SK-N-SH treated with all-trans-retinoic acid at 6 μM for 48 hours (cell line): ENCODE measurements around the gene SCAMP3.

Experiments
- ATAC-seq: fragments of 200-7000 bp; cut with Tn5 transposase; 3 replicates; pipeline ENCODE4 v1.9.1; 2020; ENCODE audit warnings: mild to moderate bottlenecking, moderate library complexity
- ARNTL ChIP-seq: fragments of 450-650 bp; formaldehyde crosslinking; IDR thresholded peaks from 2 replicates; pipeline ENCODE4 v1.5.0; 2020; ENCODE audit warnings: low read depth, mild to moderate bottlenecking, moderate library complexity, borderline replicate concordance
- BACH2 ChIP-seq: fragments of 250-450 bp; sonication (Bioruptor Pico); IDR thresholded peaks from 2 replicates; pipeline ENCODE4 v1.9.0; 2021; ENCODE audit warnings: mild to moderate bottlenecking, borderline replicate concordance
- CREB5 ChIP-seq: fragments of 250-450 bp; sonication (Bioruptor Pico); IDR thresholded peaks from 2 replicates; pipeline ENCODE4 v1.5.1; 2020; ENCODE audit warnings: low read depth, mild to moderate bottlenecking, moderate library complexity
- CSDC2 ChIP-seq: fragments of 250-450 bp; sonication (Bioruptor Pico); IDR thresholded peaks from 2 replicates; pipeline ENCODE4 v1.5.0; 2020; ENCODE audit warnings: mild to moderate bottlenecking, moderate library complexity
- CSRNP3 ChIP-seq: fragments of 250-450 bp; sonication (Bioruptor Pico); IDR thresholded peaks from 2 replicates; pipeline ENCODE4 v1.5.1; 2021; ENCODE audit warnings: mild to moderate bottlenecking, moderate library complexity
- ESRRG ChIP-seq: fragments of 250-450 bp; sonication (Bioruptor Pico); IDR thresholded peaks from 2 replicates; pipeline ENCODE4 v1.6.1; 2021; ENCODE audit warnings: mild to moderate bottlenecking
- GLIS3 ChIP-seq: fragments of 250-450 bp; sonication (Bioruptor Pico); IDR thresholded peaks from 2 replicates; pipeline ENCODE4 v1.5.0; 2020; ENCODE audit warnings: mild to moderate bottlenecking, moderate library complexity
- OSR1 ChIP-seq: fragments of 250-450 bp; sonication (Bioruptor Pico); IDR thresholded peaks from 2 replicates; pipeline ENCODE4 v1.8.0; 2022; ENCODE audit warnings: moderate library complexity, mild to moderate bottlenecking, inconsistent platforms
- PATZ1 ChIP-seq: fragments of 250-450 bp; sonication (Bioruptor Pico); IDR thresholded peaks from 2 replicates; pipeline ENCODE4 v1.8.0; 2020; ENCODE audit warnings: mild to moderate bottlenecking, moderate library complexity, borderline replicate concordance
- POU6F1 ChIP-seq: fragments of 250-450 bp; sonication (Bioruptor Pico); IDR thresholded peaks from 2 replicates; pipeline ENCODE4 v1.8.0; 2021; ENCODE audit warnings: low read depth, mild to moderate bottlenecking, moderate library complexity, borderline replicate concordance
- PPARA ChIP-seq: fragments of 250-450 bp; sonication (Bioruptor Pico); IDR thresholded peaks from 2 replicates; pipeline ENCODE4 v1.5.0; 2020; ENCODE audit warnings: mild to moderate bottlenecking, borderline replicate concordance
- RARB ChIP-seq: fragments of 250-450 bp; sonication (Bioruptor Pico); IDR thresholded peaks from 2 replicates; pipeline ENCODE4 v1.8.0; 2021; ENCODE audit warnings: mild to moderate bottlenecking, moderate library complexity
- SNAI2 ChIP-seq: fragments of 250-450 bp; sonication (Bioruptor Pico); IDR thresholded peaks from 2 replicates; pipeline ENCODE4 v1.5.0; 2020; ENCODE audit warnings: mild to moderate bottlenecking, moderate library complexity
- TCF4 ChIP-seq: fragments of 250-450 bp; sonication (Bioruptor Pico); IDR thresholded peaks from 2 replicates; pipeline ENCODE4 v1.8.0; 2021; ENCODE audit warnings: mild to moderate bottlenecking, moderate library complexity, borderline replicate concordance
- TOX ChIP-seq: fragments of 250-450 bp; sonication (Bioruptor Pico); IDR thresholded peaks from 2 replicates; pipeline ENCODE4 v1.8.0; 2021; ENCODE audit warnings: mild to moderate bottlenecking, moderate library complexity, borderline replicate concordance
- TSHZ2 ChIP-seq: fragments of 250-450 bp; sonication (Bioruptor Pico); IDR thresholded peaks from 2 replicates; pipeline ENCODE4 v1.5.0; 2020; ENCODE audit warnings: mild to moderate bottlenecking, moderate library complexity
- ZC3H10 ChIP-seq: fragments of 250-450 bp; sonication (Bioruptor Pico); IDR thresholded peaks from 2 replicates; pipeline ENCODE4 v1.5.1; 2021; ENCODE audit warnings: mild to moderate bottlenecking, moderate library complexity
- ZFP3 ChIP-seq: fragments of 250-450 bp; sonication (Bioruptor Pico); IDR thresholded peaks from 2 replicates; pipeline ENCODE4 v1.5.0; 2020; ENCODE audit warnings: mild to moderate bottlenecking, moderate library complexity
- ZFP30 ChIP-seq: fragments of 450-650 bp; formaldehyde crosslinking; IDR thresholded peaks from 2 replicates; pipeline ENCODE4 v1.5.0; 2022; ENCODE audit warnings: mild to moderate bottlenecking, moderate library complexity
- ZNF565 ChIP-seq: fragments of 450-650 bp; formaldehyde crosslinking; conservative IDR thresholded peaks from 2 replicates; pipeline ENCODE4 v1.5.0; 2020; ENCODE audit warnings: low read depth, mild to moderate bottlenecking, moderate library complexity
- ZNF8 ChIP-seq: fragments of 450-650 bp; formaldehyde crosslinking; IDR thresholded peaks from 2 replicates; pipeline ENCODE4 v1.5.0; 2020; ENCODE audit warnings: mild to moderate bottlenecking, moderate library complexity

Gene SCAMP3

GRCh38 chr1:155295183-155295941 is 33.2 kb upstream of the SCAMP3 start:
- no peak for ATAC-seq
- TF ChIP-seq CSDC2 (CRISPR knock-in tag), result no peak
- TF ChIP-seq SNAI2 (CRISPR knock-in tag), result no peak
- TF ChIP-seq ZC3H10 (CRISPR knock-in tag), result no peak
- TF ChIP-seq RARB (CRISPR knock-in tag), result no peak
- TF ChIP-seq TSHZ2 (CRISPR knock-in tag), result no peak
- no peak for TF ChIP-seq GLIS3 (CRISPR knock-in tag)
- TF ChIP-seq OSR1 (CRISPR knock-in tag), result no peak
- TF ChIP-seq CREB5 (CRISPR knock-in tag), result no peak
- no peak for TF ChIP-seq ZFP30 (CRISPR knock-in tag)
- TF ChIP-seq PPARA (CRISPR knock-in tag), result no peak
- TF ChIP-seq CSRNP3, result no peak
- no peak for TF ChIP-seq ZFP3 (CRISPR knock-in tag)
- TF ChIP-seq ESRRG (CRISPR knock-in tag), result no peak
- TF ChIP-seq ARNTL, result no peak
- no peak for TF ChIP-seq PATZ1 (CRISPR knock-in tag)
- no peak for TF ChIP-seq ZNF565 (CRISPR knock-in tag)
- TF ChIP-seq POU6F1 (CRISPR knock-in tag), result no peak
- TF ChIP-seq TOX, result no peak
- no peak for TF ChIP-seq TCF4

- TF ChIP-seq SNAI2 (CRISPR knock-in tag) (no peak), ZFP30 (CRISPR knock-in tag) (no peak), BACH2 (CRISPR knock-in tag) (no peak), TCF4 (no peak), PPARA (CRISPR knock-in tag) (no peak), CSRNP3 (no peak), ZNF8 (CRISPR knock-in tag) (no peak), ESRRG (CRISPR knock-in tag) (no peak), ZNF565 (CRISPR knock-in tag) (no peak), CSDC2 (CRISPR knock-in tag) (no peak), POU6F1 (CRISPR knock-in tag) (no peak), ZC3H10 (CRISPR knock-in tag) (no peak)
- no peak for ATAC-seq
Measured at GRCh38 chr1:155294520-155295182, 32.5 kb upstream of the SCAMP3 start.
